Neutrophil (primary cell): ENCODE results near the gene KLHL34.

Source experiments
- H3K27ac ChIP-seq: fragments of 200-600 bp; sonication (generic); 2 replicates; pipeline ENCODE4 v1.5.1; 2016; ENCODE audit warnings: mild to moderate bottlenecking, moderate library complexity
- H3K27me3 ChIP-seq: fragments of 200-600 bp; sonication (generic); 2 replicates; pipeline ENCODE4 v1.6.0; 2016; ENCODE audit warnings: mild to moderate bottlenecking
- H3K36me3 ChIP-seq: fragments of 200-600 bp; sonication (generic); 2 replicates; pipeline ENCODE4 v1.5.1; 2017
- H3K4me1 ChIP-seq, 2 experiments: fragments of 200-600 bp in 1 of 2; sonication (generic) in 1 of 2; 1 replicate in 1 of 2; 2 replicates in 1 of 2; pipeline versions ENCODE4 v1.5.1 to v1.6.1; 2013 to 2016; ENCODE audit warnings: low read depth in 1 of 2, low read length in 1 of 2, mild to moderate bottlenecking in 1 of 2, moderate library complexity in 1 of 2; ENCODE audit not compliant: control insufficient read depth in 1 of 2, insufficient read depth in 1 of 2
- H3K4me3 ChIP-seq, 2 experiments: fragments of 200-600 bp in 1 of 2; sonication (generic) in 1 of 2; 1 replicate in 1 of 2; 2 replicates in 1 of 2; pipeline ENCODE4 v1.5.1; 2013 to 2016; ENCODE audit warnings: low read depth in 1 of 2, low read length in 1 of 2, mild to moderate bottlenecking in 1 of 2, moderate library complexity in 1 of 2
- H3K9me3 ChIP-seq: fragments of 200-600 bp; sonication (generic); 2 replicates; pipeline ENCODE4 v1.5.1; 2016
- TF ChIP-seq, protein P1 (sequence below): fragments of 200-600 bp; sonication (generic); IDR thresholded peaks from 2 replicates; pipeline ENCODE4 v1.5.1; 2016; ENCODE audit warnings: antibody characterized with exemption

The KLHL34 gene, protein sequence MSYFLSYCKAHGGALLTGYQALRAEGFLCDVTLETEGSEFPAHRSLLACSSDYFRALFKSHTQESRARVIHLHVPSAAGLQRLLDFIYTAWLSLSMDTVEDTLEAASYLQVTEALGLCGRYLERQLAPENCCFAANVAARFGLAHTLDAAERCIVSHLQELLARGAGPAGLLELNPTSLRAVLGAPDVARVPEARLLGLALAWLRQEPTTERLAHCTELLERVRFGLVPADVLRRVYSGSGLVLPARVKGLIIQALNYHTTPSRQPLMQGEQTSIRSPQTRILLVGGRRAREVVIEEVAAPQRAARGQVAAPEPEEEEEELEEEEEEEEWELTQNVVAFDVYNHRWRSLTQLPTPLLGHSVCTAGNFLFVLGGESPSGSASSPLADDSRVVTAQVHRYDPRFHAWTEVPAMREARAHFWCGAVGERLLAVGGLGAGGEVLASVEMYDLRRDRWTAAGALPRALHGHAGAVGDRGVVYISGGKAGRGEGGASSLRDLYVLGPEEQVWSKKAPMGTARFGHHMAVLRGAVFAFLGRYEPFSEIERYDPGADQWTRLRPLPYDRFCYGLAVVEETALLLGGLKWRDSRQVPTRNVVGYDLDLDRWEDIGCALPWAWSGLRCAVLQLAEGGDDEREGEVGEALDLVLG

GRCh38 chrX:21658152-21658737 is at the start of gene KLHL34:
Gene KLHL34, minus strand, starts transcription at chrX:21658330. Its CDS starts 542 bp downstream, at chrX:21657788.
- Histone ChIP-seq H3K27ac (no peak within 1 kb of the TSS), H3K36me3 (no peaks in the 10 kb centered on the region), H3K4me3 (no peak within 1 kb of the TSS), H3K27me3 (peaks cover 61% of the 10 kb centered on the region), H3K4me1 (no peaks in the 10 kb centered on the region), H3K9me3 (no peaks in the 10 kb centered on the region)
- TF ChIP-seq, protein P1, sequence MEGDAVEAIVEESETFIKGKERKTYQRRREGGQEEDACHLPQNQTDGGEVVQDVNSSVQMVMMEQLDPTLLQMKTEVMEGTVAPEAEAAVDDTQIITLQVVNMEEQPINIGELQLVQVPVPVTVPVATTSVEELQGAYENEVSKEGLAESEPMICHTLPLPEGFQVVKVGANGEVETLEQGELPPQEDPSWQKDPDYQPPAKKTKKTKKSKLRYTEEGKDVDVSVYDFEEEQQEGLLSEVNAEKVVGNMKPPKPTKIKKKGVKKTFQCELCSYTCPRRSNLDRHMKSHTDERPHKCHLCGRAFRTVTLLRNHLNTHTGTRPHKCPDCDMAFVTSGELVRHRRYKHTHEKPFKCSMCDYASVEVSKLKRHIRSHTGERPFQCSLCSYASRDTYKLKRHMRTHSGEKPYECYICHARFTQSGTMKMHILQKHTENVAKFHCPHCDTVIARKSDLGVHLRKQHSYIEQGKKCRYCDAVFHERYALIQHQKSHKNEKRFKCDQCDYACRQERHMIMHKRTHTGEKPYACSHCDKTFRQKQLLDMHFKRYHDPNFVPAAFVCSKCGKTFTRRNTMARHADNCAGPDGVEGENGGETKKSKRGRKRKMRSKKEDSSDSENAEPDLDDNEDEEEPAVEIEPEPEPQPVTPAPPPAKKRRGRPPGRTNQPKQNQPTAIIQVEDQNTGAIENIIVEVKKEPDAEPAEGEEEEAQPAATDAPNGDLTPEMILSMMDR: no peak

DNA sequence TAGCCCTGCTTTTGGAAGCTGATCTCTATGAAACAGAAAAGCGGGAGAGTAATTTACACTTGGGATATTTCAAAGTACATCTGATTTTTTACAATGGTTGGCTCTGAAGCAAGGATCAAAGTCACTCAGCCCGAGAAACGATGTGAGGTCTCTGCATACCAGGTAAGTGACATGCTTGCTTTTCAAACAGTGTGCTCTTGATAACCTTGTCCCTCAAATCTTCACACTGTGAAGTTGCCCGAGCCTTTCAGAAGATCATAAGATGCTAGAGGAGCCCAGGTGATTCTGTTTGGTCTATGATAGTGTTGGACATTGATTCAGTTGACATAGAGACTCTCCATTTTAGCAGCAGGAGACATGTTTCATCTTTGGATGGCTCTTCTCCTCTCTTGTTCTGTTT is 47.1 kb upstream of the KLHL34 start:
- Histone ChIP-seq H3K36me3 (no peaks in the 10 kb centered on the region), H3K4me1 (no peaks in the 10 kb centered on the region), H3K27me3 (no peaks in the 10 kb centered on the region), H3K9me3 (no peaks in the 10 kb centered on the region), H3K4me3 (no peak overlapping the region), H3K27ac (no peak overlapping the region)
- TF ChIP-seq, protein P1: no peak

- Histone ChIP-seq H3K27ac (no peak overlapping the region), H3K36me3 (no peaks in the 10 kb centered on the region), H3K27me3 (no peaks in the 10 kb centered on the region), H3K9me3 (no peaks in the 10 kb centered on the region), H3K4me3 (no peak overlapping the region), H3K4me1 (no peaks in the 10 kb centered on the region)
- TF ChIP-seq, protein P1: no peak
Measured at GRCh38 chrX:21702725-21703124, 44.6 kb upstream of the KLHL34 start.

- Histone ChIP-seq H3K4me1 (no peaks in the 10 kb centered on the region), H3K4me3 (no peak overlapping the region), H3K27me3 (no peaks in the 10 kb centered on the region), H3K36me3 (no peaks in the 10 kb centered on the region), H3K27ac (no peak overlapping the region), H3K9me3 (no peaks in the 10 kb centered on the region)
- TF ChIP-seq, protein P1: no peak
Measured at GRCh38 chrX:21700967-21701366, 42.8 kb upstream of the KLHL34 start.

DNA sequence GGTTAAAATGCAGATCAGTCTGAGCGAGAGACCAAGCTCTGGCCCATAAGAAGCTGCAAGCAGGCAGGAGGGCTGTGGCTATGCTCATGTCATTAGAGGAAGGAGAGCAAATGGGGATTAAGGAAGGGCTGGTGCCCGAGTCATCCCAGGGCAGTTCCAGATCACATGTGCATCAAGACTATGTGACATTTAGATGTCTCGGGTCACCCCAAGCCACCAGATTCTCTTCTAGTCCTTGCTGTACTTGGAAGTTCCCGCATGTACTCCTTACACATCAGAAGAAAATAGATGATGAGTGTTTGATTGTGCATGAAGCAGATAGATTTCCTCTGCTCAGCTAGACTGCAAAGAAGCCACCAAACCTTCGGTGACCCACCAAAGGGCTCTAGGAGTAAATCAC is 42.1 kb upstream of the KLHL34 start:
- H3K4me1 ChIP-seq: no peaks in the 10 kb centered on the region
- no peak overlapping the region for H3K4me3 ChIP-seq
- TF ChIP-seq, protein P1: no peak
- H3K27ac ChIP-seq: no peak overlapping the region
- no peaks in the 10 kb centered on the region for H3K36me3 ChIP-seq
- no peaks in the 10 kb centered on the region for H3K27me3 ChIP-seq
- H3K9me3 ChIP-seq: no peaks in the 10 kb centered on the region
